Mucosa of gallbladder (tissue), 1 donor: ENCODE results near the gene TBR1. TPM values are rescaled to one million over a fixed set of nuclear protein-coding genes. Genes with fewer than 3 reads are reported as not detected.

Experiments
- DNase-seq: peaks from one replicate; pipeline ENCODE4 v3.0.0-alpha.2; 2020; ENCODE audit warnings: low spot score
- total RNA-seq: library from RNA; stranded (reverse); gene quantifications from one replicate; pipeline ENCODE4 v1.2.1, GENCODE V29; 2021
- donor health status: DM: no; HTN: no; CAD: no.

TBR1 gene
- total RNA-seq, result not detected

DNA sequence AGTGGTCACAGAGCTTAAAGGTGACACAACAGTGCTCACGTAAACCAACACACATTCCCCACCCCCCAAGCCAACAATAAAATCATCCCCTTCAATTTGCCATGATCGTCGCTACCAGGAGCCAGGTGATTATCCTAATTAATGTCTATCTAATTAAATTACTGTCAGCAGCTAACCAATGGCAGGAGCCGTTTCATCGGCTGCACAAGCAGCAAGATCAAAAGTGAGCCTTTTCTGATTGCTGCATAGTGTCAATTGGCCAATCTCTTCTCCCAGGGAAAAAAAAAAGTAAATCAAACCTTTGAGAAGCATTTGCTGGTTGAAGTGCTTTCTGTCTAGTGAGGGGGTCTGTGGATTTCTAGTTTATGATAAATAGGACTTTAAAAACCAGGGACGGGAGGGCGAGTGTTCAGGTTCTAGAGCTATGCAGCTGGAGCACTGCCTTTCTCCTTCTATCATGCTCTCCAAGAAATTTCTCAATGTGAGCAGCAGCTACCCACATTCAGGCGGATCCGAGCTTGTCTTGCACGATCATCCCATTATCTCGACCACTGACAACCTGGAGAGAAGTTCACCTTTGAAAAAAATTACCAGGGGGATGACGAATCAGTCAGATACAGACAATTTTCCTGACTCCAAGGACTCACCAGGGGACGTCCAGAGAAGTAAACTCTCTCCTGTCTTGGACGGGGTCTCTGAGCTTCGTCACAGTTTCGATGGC is at the start of gene TBR1:
TSS of gene TBR1 (plus strand) at position 311 of the 721 bp plus-strand sequence. CDS start at position 425, 114 bp downstream.
- no peak for DNase-seq

DNA sequence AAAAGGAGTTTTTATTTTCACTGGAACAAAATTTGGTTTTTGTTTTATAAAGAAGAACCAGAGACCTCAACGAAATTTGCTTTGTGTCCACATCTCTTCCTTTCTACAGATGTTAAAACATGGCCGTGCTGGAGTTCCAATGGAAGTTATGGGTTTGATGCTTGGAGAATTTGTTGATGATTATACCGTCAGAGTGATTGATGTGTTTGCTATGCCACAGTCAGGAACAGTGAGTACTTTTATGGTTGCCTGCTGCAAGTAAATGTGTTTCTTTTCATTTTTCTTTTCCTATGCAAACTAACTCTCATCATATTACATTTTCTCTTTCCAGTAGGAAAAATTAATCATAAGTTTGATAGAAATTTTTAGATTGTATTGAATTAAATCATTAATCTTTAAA is 48.4 kb upstream of the TBR1 start:
- DNase-seq, result no peak

DNA sequence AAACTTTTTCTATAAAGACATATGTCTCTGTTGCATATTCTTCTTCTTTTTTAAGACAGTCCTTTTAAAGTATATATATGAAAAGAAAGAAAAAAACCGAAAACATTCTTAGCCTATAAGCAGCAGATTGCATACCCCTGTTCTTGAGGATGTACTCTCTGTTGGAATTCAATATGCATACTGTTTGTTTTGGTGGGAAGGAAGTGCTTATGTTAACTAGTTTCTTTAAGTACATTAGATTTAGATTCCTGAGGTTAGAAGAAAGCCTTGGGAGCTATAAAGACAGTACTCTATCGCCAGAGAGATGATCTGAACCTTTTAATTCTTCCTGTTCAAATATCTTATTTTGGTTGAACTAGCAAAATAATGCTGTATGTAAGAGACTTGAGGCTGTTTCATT is 46.8 kb upstream of the TBR1 start:
- no peak for DNase-seq

DNA sequence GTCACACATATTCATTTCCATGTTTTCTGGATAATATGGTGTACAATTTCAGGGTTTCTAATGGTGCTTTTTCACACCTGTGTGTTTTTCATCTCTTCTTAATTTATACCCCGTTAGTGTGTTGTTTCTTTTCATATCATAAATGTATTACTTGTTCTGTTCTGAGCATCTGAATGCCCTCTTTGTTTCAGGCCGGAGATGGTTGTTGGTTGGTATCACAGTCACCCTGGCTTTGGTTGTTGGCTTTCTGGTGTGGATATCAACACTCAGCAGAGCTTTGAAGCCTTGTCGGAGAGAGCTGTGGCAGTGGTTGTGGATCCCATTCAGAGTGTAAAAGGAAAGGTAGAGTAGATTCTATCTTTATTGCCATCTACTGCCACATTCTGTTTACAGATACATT is 45.1 kb upstream of the TBR1 start:
- no peak for DNase-seq

DNA sequence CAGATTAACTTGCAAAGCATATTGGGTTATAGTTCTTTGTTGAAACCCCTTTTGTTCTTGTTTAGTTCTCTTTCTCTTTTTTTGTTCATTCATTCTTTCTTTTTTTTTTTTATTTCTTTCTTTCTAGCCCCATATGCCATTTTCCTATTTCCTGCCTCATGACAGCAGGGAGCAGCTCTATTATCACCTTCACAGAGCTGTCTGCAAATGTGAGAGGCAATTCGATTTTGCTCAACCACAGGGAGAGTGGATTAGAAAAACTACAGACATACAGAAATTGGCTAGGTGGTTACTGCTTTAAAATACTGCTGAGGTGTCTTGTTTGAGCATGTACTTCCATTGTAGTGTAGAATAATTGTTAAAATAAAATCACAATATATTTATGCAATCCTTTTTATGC is 44.2 kb upstream of the TBR1 start:
- no peak for DNase-seq

DNA sequence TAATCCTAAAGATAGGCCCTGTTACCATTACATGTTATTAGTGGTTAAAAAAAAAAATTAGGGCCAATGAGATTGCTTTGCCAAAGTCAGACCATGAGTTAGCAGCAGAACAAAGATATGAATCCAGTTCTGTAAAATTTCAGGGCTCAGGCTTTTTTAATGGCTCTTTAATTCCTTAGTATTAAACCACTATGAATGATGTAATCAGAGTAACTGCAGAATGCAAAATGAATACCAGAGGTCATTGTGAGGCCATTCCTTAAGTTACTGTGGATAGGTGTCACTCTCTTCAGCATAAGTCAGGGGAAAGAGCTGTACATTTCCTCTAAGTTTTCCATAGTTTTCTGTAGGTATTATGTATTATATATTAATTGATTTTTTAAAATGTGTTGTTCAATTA is 42.2 kb upstream of the TBR1 start:
- DNase-seq, result no peak

DNA sequence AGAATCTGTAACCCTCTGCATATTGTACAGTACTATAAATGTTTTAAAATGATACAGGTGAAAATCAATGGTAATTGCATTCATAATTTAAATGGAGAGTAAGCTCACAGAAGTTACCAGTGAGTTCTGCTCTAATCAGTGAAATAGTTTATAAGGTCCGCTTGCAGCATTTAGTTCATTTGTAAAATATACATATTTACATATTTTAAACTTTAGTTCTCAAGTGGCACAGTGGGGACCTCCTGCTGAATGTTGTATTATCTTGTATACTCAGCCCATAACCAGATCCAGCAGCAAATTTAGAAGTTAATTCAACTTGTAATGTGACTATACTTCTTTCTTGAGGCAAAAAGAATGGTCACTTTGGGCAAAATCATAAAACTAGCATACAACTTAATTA is 41.7 kb upstream of the TBR1 start:
- no peak for DNase-seq

DNA sequence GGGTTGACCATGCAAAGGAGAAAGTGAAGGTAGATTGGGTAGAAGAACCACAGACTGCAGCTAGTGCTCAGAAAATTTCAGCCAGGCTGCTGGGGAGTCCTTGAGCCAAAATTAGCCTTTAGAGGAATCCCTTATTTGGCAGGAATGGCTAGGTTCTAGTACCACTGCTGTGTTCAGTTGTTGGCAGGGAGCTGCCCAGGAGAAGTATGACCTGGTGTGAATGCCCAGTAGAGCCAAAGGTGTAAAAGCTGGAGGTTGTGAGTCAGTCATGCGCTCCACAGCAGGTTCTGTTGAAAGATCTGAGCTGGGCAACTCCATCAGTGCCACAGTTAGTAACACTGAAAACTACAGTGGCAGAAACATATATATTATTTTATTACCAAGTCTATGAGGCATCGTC is 36.4 kb upstream of the TBR1 start:
- DNase-seq, result no peak

DNA sequence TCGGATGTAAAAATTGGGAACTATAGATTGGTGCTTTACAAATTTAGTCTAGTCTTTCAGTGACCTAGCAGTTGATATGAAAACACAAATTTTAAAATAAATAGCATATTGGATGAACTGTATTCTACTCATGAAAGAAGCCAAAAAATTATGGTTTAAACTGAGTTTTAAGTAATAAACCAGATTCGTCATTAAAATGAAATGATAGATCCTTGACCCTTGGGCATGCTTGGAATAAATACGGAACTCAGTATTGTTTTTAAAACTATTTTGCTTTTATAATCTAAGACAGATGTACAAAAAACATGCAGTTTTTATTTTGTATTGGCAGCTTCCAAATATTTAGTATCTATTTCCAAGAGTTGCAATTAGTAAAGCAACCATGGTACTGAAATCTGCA is 34.6 kb upstream of the TBR1 start:
- DNase-seq, result no peak

DNA sequence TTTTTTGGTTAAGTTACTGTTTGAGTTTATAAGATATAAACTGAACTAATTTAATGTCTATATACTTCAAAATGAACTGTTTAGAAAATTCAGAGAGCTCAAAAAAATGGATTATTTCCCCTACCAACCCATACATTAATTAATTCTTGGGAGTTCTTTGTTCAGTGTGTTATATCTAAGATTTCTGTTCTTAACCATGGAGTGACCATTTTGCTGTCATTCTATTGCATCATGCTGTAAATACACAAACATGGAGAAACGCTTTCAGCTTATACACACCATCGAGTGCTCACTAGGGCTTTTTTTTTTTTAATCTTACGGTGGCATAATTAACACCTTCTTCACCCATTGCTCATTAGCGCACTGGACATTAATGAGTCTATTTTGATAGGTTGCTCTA is 33.4 kb upstream of the TBR1 start:
- DNase-seq, result no peak

DNA sequence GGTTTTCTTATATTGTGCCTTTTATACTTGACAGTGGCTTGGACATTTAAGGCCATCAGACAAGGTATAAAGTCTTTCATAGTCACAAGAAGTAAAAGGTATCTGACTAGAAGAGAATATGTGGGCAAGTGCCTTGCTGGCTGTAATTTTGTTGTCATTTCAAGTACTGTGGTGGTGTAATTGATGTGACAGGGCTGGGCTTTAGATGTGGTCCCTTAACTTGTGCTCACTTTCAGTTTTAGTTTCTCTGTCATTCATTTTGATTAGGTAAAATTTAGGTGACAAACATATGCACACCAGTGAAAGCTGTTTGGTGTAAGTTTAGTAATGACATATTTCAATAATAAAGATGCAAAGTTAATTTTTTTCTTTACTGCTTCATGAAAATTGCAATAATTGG is 31.2 kb upstream of the TBR1 start:
- DNase-seq, result no peak

DNA sequence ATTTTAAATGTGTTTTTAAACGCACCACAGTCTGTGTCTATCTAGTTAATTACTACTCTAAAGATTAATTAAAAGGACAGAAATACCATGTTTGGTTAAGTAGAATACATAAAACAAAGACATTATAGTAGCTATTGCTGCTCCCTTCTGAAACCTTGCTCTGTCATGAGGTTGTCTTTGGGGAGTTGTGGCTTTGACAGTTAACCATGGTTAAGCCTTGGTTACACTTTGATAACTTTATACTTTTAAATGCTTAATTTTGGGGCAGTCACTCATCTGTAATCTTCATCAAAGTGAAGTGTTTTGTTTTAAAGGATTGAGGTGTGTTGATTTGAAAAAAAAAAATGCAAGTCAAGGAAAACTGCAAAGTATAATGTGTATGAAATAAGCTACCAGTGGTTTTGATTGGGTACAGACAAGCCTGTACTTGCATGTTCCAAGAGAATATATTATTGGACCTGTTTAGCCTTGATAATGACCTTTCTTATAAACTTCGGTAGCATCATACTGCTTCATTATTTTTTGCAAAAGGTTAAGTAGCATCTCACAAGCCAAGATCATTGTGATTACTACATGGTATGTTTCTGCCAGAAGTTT is 29.8 kb upstream of the TBR1 start:
- no peak for DNase-seq

DNA sequence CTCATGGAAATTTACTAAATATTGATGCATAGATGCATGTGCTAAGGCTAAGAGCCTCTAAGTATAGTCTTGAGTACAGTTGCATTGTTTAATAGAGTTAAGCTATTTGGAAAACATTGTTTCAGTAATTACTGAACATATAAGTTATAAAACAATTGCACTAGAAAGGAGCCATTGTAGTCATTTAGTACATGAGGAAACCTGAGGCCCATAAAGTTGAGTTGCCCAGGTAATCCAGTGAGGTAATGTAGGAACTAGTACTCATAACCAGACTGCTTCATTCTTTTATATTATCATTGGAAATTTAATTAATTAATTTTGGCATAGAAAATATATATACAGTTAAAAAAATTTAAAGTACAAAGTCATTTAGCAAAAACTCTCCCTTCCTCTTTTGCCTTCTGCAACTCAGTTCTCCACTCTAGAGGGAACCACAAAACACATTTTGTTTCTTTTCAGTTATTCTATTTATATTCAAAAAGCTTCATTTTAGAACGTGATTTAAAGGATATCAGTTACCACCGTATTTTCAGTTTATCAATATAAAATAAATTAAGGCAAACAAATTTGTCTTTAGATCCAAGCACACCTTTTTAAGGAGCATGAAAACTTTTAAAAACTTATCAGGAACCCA is 27.8 kb upstream of the TBR1 start:
- DNase-seq, result no peak

DNA sequence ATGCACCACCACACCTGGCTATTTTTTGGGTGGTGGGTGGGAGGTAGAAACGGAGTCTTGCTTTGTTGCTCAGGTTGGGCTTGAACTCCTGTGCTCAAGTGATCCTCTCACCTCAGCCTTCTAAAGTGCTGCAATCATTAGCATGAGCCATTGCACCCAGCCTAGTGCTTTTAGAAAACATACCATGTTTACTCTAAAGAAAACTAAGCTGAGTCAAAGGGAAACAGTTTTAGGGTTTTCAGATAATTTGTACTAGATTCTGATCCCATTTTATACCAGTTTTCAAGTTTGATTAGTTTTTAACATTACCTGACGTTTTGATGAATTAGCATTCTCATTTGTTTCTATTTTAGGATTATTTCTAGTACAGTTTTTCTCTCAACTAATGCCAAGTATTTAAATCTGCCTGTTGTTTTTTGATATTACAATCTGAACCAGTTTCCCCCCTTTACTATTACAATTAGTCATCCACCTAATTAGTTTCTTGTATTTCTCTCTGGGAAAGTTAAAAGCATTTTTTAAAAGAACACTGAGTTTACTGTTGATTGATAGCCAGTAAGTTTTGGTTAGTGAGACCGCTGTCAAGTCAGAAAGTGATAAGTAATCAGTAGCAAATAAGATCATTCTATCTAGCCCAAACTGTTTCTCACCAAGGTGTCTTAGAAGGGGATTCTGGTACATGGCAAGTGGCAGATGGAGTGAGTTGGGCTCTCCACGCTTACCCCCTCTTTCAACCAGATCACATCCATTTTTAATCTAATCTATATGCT is 24.2 kb upstream of the TBR1 start:
- DNase-seq, result no peak

DNA sequence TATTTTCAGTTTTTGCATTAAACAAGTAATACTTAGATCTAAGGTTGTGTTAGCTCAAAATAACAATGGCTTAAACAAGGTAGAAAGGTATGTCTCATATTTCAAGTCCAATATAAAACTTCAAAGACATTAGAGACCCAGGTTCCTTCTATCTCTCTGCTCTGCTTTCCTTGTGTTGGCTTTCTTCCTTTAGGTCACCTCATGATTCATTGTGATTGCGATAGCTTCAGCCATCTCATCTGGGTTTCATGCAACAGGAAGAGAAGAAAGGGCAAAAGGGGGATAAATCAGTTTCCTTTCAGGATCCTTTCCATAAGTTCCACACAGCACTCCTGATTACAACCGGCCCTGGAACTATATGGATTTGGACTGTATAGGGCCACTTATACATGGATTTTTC is 16.0 kb upstream of the TBR1 start:
- DNase-seq, result no peak

DNA sequence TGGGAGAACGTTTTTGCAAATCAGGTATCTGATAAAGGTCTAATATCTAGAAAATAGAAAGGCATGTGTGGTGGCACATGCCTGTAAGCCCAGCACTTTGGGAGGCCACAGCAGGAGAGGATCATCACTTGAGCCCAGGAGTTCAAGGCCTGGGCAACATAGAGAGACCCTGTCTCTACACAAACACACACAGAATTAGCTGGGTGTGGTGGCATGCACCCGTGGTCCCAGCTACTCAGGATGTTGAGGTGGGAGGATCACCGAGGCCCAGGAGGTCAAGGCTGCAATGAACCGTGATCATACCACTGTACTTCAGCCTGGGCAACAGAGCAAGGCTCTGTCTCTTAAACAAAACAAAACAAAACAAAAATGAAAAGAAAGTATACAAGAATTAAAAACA is 13.8 kb upstream of the TBR1 start:
- DNase-seq, result no peak

DNA sequence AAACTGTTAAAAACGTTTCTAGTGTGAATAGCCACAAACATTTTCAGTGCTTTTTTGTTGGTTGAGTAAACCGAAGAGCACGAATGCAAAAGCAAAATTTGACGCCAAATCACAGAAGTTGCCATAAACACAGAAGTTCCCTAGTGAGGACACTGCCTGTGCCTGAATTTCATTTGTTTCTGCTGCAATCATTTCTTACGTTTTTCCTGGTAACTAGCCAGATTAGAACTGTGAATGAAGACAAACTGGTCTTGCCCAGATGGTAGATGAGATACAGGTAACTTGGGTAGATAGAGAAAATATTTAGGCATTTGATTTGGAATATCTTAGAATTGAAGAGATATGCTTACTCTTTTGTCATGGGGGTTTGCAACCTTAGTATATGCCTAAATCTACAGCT is 9.8 kb upstream of the TBR1 start:
- no peak for DNase-seq

DNA sequence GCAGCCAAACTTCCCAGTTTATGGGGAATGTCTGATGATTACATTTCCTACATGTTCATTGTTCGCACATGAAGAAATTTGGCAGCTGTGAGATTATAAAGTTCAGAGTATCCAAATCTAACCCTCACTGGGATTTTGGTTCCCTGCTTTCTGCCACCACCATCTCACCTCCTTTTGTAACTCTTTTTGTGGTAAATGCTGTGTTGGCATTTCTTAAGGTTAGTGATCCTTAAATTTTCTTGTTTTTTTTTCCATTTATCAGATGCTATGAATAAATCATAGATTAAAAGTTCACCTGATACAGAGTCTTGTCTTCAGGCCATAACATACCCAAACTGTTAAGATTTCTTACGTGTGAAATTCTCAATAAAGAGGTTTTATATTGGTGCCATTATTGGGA is 8.5 kb upstream of the TBR1 start:
- DNase-seq, result no peak

DNA sequence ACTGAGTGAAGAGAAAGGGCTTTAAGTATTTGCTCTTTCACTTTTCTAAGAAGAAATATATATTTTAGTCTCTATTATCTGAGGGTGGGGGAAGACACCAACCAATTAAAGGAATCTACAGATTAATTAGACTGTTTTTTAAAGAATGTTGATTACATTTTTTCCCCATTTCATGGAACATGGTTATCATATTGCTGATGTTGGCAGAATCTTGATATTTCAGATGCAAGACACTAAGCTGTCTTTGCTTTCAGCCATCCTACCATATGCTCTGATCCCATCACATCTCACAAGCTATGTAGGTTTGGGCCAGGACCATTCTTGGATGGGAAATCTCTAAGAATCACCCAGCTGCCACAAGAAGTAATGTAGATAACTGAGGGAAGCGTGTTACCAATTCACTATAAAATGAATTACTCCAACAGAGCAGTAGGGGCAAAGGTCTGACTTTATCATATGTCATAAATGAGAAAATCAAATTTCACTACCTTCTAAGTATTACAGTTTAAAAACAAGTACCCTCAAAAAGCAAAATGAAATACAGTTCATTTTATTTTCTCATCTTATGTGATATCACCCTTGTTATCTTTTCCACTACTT is 6.7 kb upstream of the TBR1 start:
- DNase-seq, result no peak

DNA sequence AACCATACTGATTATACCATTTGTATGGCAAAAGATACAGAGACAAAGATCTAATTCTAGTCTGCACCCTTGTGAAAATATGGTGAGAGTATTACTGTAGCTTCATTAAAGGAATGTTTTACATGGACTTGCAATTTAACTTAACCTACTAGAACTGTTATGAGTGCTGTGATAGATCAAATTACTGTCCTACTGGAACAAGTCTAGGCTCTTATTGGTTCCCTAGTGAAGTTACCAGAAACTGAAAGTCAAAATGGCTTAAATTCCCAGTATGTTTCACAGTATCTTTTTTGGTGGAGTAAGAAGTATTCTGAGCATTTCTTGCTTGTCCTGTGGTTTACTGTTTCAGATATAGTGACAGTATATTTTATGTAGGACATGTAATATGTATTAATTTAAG is 3.8 kb upstream of the TBR1 start:
- DNase-seq, result no peak

DNA sequence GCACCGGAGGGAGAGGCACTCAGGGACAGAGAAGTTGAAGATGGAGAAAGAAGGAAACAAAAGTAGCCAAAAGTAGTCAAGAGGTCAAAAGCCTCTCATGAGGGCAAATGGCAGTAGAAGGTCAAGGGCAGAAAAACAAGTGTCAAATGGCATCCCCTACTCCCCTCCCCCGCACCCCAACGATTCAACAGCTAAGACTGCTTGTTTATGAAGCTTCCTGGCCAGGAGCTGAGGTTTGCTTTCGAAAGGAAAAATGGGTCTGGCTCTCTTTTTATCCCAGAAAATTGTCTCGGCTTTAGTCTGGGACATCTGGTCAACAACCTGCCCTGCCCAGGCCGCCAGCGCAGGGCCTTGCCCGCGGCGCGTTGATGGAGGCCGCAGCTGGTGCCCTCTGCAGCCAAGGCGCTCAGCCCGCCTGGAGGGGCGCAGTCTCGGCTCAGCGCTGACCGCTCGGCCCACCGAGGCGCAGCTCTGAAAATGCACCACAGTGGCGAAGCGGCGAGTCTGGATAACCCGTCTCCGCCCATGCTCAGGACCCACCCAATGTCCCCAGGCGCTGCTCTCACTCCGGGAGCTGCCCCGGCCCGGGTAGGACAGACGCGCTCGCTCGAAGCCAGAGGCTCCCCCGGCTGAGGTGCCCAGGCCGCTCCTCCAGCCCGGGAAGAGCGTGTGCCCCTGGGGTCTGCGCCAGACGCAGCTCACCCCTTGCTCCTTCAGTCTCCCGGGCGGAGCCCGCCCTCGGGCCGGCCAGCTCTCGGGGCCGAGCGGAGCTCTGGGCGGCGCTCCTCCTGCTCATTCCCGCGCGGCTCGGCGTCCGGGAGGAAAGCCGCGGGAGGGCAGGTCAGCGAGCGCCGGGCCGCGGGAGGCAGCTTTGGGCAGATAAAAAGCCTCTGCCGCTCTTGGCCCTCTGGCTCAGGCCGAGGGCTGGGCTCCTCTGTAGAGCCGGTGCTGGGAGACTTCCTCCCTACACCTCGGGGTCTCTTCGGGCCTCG is 1.8 kb upstream of the TBR1 start:
- DNase-seq, result no peak
